ENCODE measurements around the gene VCPKMT.

The VCPKMT gene

DNA sequence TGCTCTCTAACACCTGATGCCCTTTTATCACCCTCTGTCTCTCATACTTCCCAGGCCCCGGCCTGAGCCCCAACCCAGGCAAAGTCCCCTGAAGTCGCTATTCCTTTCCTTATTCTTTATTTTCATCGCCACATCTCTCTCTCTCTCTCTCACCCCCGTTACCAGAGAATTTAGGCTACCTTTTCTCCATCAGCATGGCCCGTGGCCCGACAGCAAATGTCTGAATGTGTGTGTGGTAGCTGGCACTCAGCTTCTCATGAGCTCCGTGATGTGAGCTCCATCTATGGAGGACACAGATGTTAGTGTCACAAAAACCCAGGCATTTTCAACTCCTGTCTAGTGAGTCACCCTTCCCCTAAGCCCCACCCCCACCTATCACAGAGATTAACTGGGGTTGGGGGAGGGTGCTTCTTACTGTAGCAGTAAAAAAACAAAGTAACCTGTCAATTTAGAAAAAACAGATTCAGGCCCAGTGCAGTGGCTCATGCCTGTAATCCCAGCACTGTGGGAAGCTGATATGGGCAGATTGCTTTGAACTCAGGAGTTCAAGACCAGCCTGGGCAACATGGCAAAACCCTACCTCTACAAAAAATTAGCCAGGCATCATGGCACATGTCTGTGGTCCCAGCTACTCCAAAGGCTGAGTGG is 53.8 kb downstream of the VCPKMT start:
- H3K9me3 ChIP-seq (ENCODE audit: control insufficient read depth, insufficient read depth, low read length), result no peaks in the 10 kb centered on the region
- no peaks in the 10 kb centered on the region for H3K27me3 ChIP-seq (ENCODE audit: control insufficient read depth, low read length)
- H3K4me1 ChIP-seq (ENCODE audit: control insufficient read depth, low read length), result peaks cover 33% of the 10 kb centered on the region
- H3K79me2 ChIP-seq (ENCODE audit: control insufficient read depth, low read length), result no peaks in the 10 kb centered on the region
- no peaks in the 10 kb centered on the region for H4K20me1 ChIP-seq (ENCODE audit: control insufficient read depth, insufficient read depth, low read depth, low read length)
- H3K27ac ChIP-seq (ENCODE audit: low read depth, low read length), result peak overlapping the region; percentile 63
- H3K4me3 ChIP-seq (ENCODE audit: low read length), result peak overlapping the region; percentile 65
- peak overlapping the region; percentile 74 for H3K4me2 ChIP-seq (ENCODE audit: low read length)
- TF ChIP-seq, protein P1, sequence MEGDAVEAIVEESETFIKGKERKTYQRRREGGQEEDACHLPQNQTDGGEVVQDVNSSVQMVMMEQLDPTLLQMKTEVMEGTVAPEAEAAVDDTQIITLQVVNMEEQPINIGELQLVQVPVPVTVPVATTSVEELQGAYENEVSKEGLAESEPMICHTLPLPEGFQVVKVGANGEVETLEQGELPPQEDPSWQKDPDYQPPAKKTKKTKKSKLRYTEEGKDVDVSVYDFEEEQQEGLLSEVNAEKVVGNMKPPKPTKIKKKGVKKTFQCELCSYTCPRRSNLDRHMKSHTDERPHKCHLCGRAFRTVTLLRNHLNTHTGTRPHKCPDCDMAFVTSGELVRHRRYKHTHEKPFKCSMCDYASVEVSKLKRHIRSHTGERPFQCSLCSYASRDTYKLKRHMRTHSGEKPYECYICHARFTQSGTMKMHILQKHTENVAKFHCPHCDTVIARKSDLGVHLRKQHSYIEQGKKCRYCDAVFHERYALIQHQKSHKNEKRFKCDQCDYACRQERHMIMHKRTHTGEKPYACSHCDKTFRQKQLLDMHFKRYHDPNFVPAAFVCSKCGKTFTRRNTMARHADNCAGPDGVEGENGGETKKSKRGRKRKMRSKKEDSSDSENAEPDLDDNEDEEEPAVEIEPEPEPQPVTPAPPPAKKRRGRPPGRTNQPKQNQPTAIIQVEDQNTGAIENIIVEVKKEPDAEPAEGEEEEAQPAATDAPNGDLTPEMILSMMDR (IDR thresholded peaks at IDR 0.05; ENCODE audit: low read depth, low read length, poor library complexity, severe bottlenecking), result no peak
- no peak for TF ChIP-seq EZH2phosphoT487 (IDR thresholded peaks at IDR 0.05; ENCODE audit: borderline replicate concordance, low read length)
- no peaks in the 10 kb centered on the region for H3K36me3 ChIP-seq (ENCODE audit: control insufficient read depth, low read length)
- 0 out of 2 replicates have a peak, but pooled peaks cover 3% of the 10 kb centered on the region for H3F3A ChIP-seq (ENCODE audit: control insufficient read depth, insufficient read depth)
- no peaks in the 10 kb centered on the region for H3K9me2 ChIP-seq (replicated peaks; ENCODE audit: control insufficient read depth, low read length)

DNA sequence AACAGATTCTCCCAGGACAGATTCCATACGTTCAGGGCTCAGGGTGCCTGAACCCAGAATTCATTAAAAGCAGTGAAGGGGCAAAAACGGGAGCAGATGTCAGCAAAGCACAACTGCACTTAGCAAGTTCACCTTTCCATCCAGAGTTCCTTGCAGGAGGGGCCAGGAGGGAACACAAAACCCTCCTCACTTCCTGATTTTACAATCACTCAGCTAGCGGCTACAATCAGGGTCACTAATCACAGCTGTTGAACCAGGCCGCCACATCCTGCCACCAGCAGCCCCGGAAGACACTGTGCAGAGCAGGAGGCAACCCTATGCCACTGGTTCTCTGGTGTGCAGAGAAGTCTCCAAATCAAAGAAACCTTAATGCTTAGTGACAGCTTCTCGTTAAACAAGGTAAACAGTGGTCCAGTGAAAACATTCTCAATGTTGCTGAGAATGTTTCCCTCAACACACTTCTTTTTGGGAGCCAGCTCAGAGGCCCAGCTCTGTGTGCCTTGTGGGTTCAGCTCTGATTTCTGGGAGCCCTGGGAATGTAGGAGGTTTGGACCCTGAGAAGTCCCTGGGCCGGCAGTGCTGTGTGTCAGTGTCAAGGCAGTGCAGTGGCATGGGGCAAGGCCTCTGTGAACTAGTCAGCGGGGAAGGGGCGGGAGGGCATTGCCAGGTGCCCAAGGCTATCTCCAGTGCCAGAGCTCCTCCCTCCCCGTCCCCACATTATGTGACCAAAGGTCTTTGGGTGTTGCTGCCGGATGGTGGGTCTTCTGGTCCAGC is 54.5 kb downstream of the VCPKMT start:
- Histone ChIP-seq H3K4me3 (ENCODE audit: low read length) (peak overlapping the region; percentile 65), H3K27me3 (ENCODE audit: control insufficient read depth, low read length) (no peaks in the 10 kb centered on the region), H3K4me2 (ENCODE audit: low read length) (peak overlapping the region; percentile 74), H3F3A (ENCODE audit: control insufficient read depth, insufficient read depth) (0 out of 2 replicates have a peak, but pooled peaks cover 3% of the 10 kb centered on the region), H3K9me3 (ENCODE audit: control insufficient read depth, insufficient read depth, low read length) (no peaks in the 10 kb centered on the region), H3K79me2 (ENCODE audit: control insufficient read depth, low read length) (no peaks in the 10 kb centered on the region), H3K27ac (ENCODE audit: low read depth, low read length) (peak overlapping the region; percentile 63), H4K20me1 (ENCODE audit: control insufficient read depth, insufficient read depth, low read depth, low read length) (no peaks in the 10 kb centered on the region), H3K9me2 (replicated peaks; ENCODE audit: control insufficient read depth, low read length) (no peaks in the 10 kb centered on the region), H3K4me1 (ENCODE audit: control insufficient read depth, low read length) (peaks cover 38% of the 10 kb centered on the region), H3K36me3 (ENCODE audit: control insufficient read depth, low read length) (no peaks in the 10 kb centered on the region)
- TF ChIP-seq EZH2phosphoT487 (IDR thresholded peaks at IDR 0.05; ENCODE audit: borderline replicate concordance, low read length), result no peak
- TF ChIP-seq, protein P1 (IDR thresholded peaks at IDR 0.05; ENCODE audit: low read depth, low read length, poor library complexity, severe bottlenecking), result no peak

DNA sequence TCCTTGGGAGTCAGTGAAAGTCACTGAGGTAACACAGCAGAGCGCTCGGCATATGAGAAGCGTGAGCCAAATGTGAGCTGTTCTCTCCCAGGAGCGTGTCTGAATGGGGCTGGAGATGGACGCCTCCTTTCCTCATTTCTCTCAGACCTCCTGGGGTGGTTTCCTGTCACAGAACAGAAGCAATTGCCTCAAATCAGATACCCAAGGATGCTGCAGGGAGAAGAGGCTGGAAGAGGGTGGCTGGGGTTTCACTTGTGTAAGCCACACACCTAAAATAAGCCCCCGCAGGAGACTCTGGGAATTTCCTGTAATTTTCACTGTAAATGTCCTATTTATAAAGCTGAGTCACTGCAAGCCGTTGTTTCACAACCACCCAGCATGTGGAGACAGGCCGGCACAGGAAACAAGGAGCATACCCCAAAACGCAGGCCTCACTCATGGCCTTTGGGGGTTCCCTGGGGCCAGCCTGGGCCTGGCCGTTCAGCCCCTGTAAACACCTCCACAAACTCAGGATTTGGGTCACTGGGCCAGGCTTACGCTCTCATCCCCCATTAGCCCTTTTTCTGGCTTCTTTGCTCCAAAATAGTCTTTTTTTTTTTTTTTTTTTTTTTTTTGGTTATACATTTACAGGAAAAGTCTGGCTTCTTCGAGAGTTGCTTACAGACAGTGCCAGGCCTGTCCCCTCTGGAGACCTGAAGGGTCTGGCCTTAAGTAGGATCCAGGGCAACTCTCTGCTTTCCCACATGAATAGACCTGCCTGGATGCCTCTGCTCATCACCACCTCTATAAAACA is 55.3 kb downstream of the VCPKMT start:
- Histone ChIP-seq H3K4me1 (ENCODE audit: control insufficient read depth, low read length) (peaks cover 38% of the 10 kb centered on the region), H3K27me3 (ENCODE audit: control insufficient read depth, low read length) (no peaks in the 10 kb centered on the region), H3K27ac (ENCODE audit: low read depth, low read length) (peak overlapping the region; percentile 63), H3K9me3 (ENCODE audit: control insufficient read depth, insufficient read depth, low read length) (no peaks in the 10 kb centered on the region), H3K4me2 (ENCODE audit: low read length) (peak overlapping the region; percentile 74), H3F3A (ENCODE audit: control insufficient read depth, insufficient read depth) (0 out of 2 replicates have a peak, but pooled peaks cover 3% of the 10 kb centered on the region), H3K79me2 (ENCODE audit: control insufficient read depth, low read length) (no peaks in the 10 kb centered on the region), H3K4me3 (ENCODE audit: low read length) (peak overlapping the region; percentile 65), H3K36me3 (ENCODE audit: control insufficient read depth, low read length) (no peaks in the 10 kb centered on the region), H3K9me2 (replicated peaks; ENCODE audit: control insufficient read depth, low read length) (no peaks in the 10 kb centered on the region), H4K20me1 (ENCODE audit: control insufficient read depth, insufficient read depth, low read depth, low read length) (no peaks in the 10 kb centered on the region)
- TF ChIP-seq, protein P1 (IDR thresholded peaks at IDR 0.05; ENCODE audit: low read depth, low read length, poor library complexity, severe bottlenecking), result no peak
- TF ChIP-seq EZH2phosphoT487 (IDR thresholded peaks at IDR 0.05; ENCODE audit: borderline replicate concordance, low read length), result no peak

All from DOHH2 (cell line).